ENCODE results near the gene CTRB1.
A peak's percentile ranks its signal among the peaks of the same experiment; 100 is the strongest.
"Not testable (repeated sequence)": the region's sequence is repeated elsewhere in the genome, so short reads cannot be mapped to it uniquely, and the experiment has no call there.

Gene CTRB1

GRCh38 chr16:75257886-75258806, 39.4 kb downstream of the CTRB1 start:
- no peak for DNase-seq

GRCh38 chr16:75258807-75259141, 40.0 kb downstream of the CTRB1 start:
- no peak for DNase-seq

GRCh38 chr16:75260851-75261589, 42.2 kb downstream of the CTRB1 start:
- DNase-seq, result no peak

- no peak for DNase-seq
Observed at GRCh38 chr16:75261590-75262078, 42.8 kb downstream of the CTRB1 start.

GRCh38 chr16:75262104-75262799, 43.5 kb downstream of the CTRB1 start:
- DNase-seq, result no peak

GRCh38 chr16:75262800-75263127, 44.0 kb downstream of the CTRB1 start:
- DNase-seq, result no peak

GRCh38 chr16:75263291-75263962, 44.6 kb downstream of the CTRB1 start:
- no peak for DNase-seq

GRCh38 chr16:75263963-75264445, 45.2 kb downstream of the CTRB1 start:
- DNase-seq, result no peak

GRCh38 chr16:75264457-75264998, 45.7 kb downstream of the CTRB1 start:
- DNase-seq, result no peak

GRCh38 chr16:75264999-75265910, 46.5 kb downstream of the CTRB1 start:
- DNase-seq, result no peak

- peak; percentile 70 for DNase-seq
Observed at GRCh38 chr16:75265911-75266701, 47.3 kb downstream of the CTRB1 start.

GRCh38 chr16:75266738-75267630, 48.2 kb downstream of the CTRB1 start:
- no peak for DNase-seq

- DNase-seq, result no peak
Observed at GRCh38 chr16:75267631-75268264, 49.0 kb downstream of the CTRB1 start.

GRCh38 chr16:75269358-75269757, 50.6 kb downstream of the CTRB1 start:
- not testable (repeated sequence) for DNase-seq

- DNase-seq, result no peak
Observed at GRCh38 chr16:75271441-75272096, 52.8 kb downstream of the CTRB1 start.

GRCh38 chr16:75272097-75272551, 53.3 kb downstream of the CTRB1 start:
- DNase-seq, result no peak

- DNase-seq, result not testable (repeated sequence)
Observed at GRCh38 chr16:75272629-75273028, 53.8 kb downstream of the CTRB1 start.
